CD4-positive, alpha-beta T cell (primary cell): ENCODE results near the gene FKRP. TPM values are rescaled to one million over a fixed set of nuclear protein-coding genes. Genes with fewer than 3 reads are reported as not detected.

Source experiments
- ATAC-seq: fragments of 200-7000 bp; cut with Tn5 transposase; one replicate; pipeline ENCODE4 v1.10.0; 2022; ENCODE audit warnings: mild to moderate bottlenecking; ENCODE audit not compliant: poor library complexity
- CTCF ChIA-PET: fragments of 350-600 bp; sonication (Branson Sonifier 250); formaldehyde crosslinking; loops from one replicate; lab custom pipeline; 2021; ENCODE audit warnings: antibody characterized with exemption, inconsistent platforms; lab: Charles Lee
- POLR2A ChIA-PET: fragments of 350-600 bp; sonication (Branson Sonifier 250); formaldehyde crosslinking; loops from one replicate; lab custom pipeline; 2021; ENCODE audit warnings: antibody characterized with exemption, inconsistent platforms; lab: Charles Lee
- DNase-seq, 14 experiments: peaks; one replicate each; pipeline ENCODE4 v3.0.0-alpha.2; 2013 to 2020; ENCODE audit warnings: mixed read lengths in 2 of 14
- H3K27ac ChIP-seq, 2 donors: one replicate each; pipeline versions ENCODE4 v1.5.1 to v1.7.0; 2013; ENCODE audit warnings: low read length in 2 of 2, low read depth in 1 of 2, mild to moderate bottlenecking in 1 of 2
- H3K27me3 ChIP-seq, 2 experiments: 1 replicate in 1 of 2; 2 replicates in 1 of 2; pipeline versions ENCODE4 v1.6.1 to v1.7.0; 2013; ENCODE audit warnings: low read length in 2 of 2, control low read depth in 1 of 2, mild to moderate bottlenecking in 1 of 2, moderate library complexity in 1 of 2; ENCODE audit not compliant: insufficient read depth in 2 of 2, control insufficient read depth in 1 of 2
- H3K36me3 ChIP-seq: one replicate; pipeline ENCODE4 v1.6.1; 2013; ENCODE audit warnings: low read length, control low read depth; ENCODE audit not compliant: insufficient read depth
- H3K4me1 ChIP-seq: one replicate; pipeline ENCODE4 v1.6.1; 2013; ENCODE audit warnings: low read length, control low read depth; ENCODE audit not compliant: insufficient read depth
- H3K4me3 ChIP-seq: one replicate; pipeline ENCODE4 v1.5.1; 2013; ENCODE audit warnings: mild to moderate bottlenecking, low read length, moderate library complexity
- H3K9me3 ChIP-seq, 2 experiments: 1 replicate in 1 of 2; 2 replicates in 1 of 2; pipeline versions ENCODE4 v1.6.1 to v1.7.0; 2013; ENCODE audit warnings: low read length in 2 of 2, mild to moderate bottlenecking in 2 of 2, control low read depth in 1 of 2, moderate library complexity in 1 of 2; ENCODE audit not compliant: control insufficient read depth in 1 of 2, insufficient read depth in 1 of 2
- H3K27ac Mint-ChIP-seq: one replicate; pipeline ENCODE4 v1.8.0; 2020; ENCODE audit warnings: mixed read lengths
- H3K27me3 Mint-ChIP-seq: one replicate; pipeline ENCODE4 v1.8.0; 2021; ENCODE audit warnings: mixed read lengths
- H3K36me3 Mint-ChIP-seq: one replicate; pipeline ENCODE4 v1.8.0; 2021; ENCODE audit warnings: low read depth, mixed read lengths
- H3K4me1 Mint-ChIP-seq: one replicate; pipeline ENCODE4 v1.8.0; 2021; ENCODE audit warnings: low read depth, mixed read lengths
- H3K4me3 Mint-ChIP-seq: one replicate; pipeline ENCODE4 v1.8.0; 2020; ENCODE audit warnings: mild to moderate bottlenecking, mixed read lengths
- H3K9me3 Mint-ChIP-seq: one replicate; pipeline ENCODE4 v1.8.0; 2020; ENCODE audit warnings: mixed read lengths
- intact Hi-C, 2 experiments: fragments of 100-400 bp; cut with DNase I in 1 of 2; cut with micrococcal nuclease in 1 of 2; formaldehyde crosslinking; loops; one replicate each; pipeline versions ENCODE4 v1.15.1 to v1.9.0; 2023 to 2025; cut with DNase I, micrococcal nuclease
- total RNA-seq, 174 experiments: library from RNA in 2 of 174; stranded (reverse) in 2 of 174; gene quantifications; one replicate each; pipeline ENCODE4 v1.2.3 and lab custom pipeline; 2021 to 2026
- TF ChIP-seq, protein P1 (sequence below): fragments of 200-600 bp; IDR thresholded peaks from one replicate; pipeline ENCODE4 v1.8.0; 2022; ENCODE audit warnings: antibody characterized with exemption, mild to moderate bottlenecking

FKRP gene
- total RNA-seq, 2 experiments from 2014 or later = 19.0 to 20.2 TPM

DNA sequence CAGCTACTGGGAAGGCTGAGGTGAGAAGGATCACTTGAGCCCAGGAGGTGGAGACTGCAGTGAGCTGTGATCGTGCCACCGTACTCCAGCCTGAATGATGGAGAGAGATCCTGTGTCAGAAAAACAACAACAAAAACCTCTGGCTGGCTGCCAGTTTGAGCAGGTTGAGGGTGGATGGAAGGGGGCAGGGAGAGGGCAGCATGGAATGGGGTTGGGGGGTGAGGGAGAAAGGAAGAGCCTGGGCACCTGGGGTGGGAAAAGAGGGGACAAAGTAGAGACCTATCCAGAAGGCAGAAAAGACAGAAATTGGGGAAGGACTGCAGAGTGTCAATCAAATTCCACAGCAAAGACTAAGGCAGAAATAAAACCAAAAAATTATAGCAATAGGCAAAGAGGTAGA is 37.8 kb downstream of the FKRP start:
- peaks cover 60% of the 10 kb centered on the region for H3K4me1 ChIP-seq
- Mint-ChIP-seq H3K27ac (no peak overlapping the region), H3K4me3 (peak overlapping the region; percentile 2), H3K4me1 (peaks cover 46% of the 10 kb centered on the region), H3K9me3 (no peaks in the 10 kb centered on the region), H3K27me3 (no peaks in the 10 kb centered on the region), H3K36me3 (peaks cover 32% of the 10 kb centered on the region)
- no peaks in the 10 kb centered on the region for H3K27me3 ChIP-seq
- TF ChIP-seq, protein P1, sequence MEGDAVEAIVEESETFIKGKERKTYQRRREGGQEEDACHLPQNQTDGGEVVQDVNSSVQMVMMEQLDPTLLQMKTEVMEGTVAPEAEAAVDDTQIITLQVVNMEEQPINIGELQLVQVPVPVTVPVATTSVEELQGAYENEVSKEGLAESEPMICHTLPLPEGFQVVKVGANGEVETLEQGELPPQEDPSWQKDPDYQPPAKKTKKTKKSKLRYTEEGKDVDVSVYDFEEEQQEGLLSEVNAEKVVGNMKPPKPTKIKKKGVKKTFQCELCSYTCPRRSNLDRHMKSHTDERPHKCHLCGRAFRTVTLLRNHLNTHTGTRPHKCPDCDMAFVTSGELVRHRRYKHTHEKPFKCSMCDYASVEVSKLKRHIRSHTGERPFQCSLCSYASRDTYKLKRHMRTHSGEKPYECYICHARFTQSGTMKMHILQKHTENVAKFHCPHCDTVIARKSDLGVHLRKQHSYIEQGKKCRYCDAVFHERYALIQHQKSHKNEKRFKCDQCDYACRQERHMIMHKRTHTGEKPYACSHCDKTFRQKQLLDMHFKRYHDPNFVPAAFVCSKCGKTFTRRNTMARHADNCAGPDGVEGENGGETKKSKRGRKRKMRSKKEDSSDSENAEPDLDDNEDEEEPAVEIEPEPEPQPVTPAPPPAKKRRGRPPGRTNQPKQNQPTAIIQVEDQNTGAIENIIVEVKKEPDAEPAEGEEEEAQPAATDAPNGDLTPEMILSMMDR = no peak
- no peak overlapping the region for H3K4me3 ChIP-seq
- CTCF ChIA-PET = no interaction called here
- H3K27ac ChIP-seq = peak overlapping the region in 1 of 2 donors; percentile 13
- DNase-seq (no peak), ATAC-seq (no peak)
- no peaks in the 10 kb centered on the region for H3K9me3 ChIP-seq
- peaks cover 47% of the 10 kb centered on the region for H3K36me3 ChIP-seq
- POLR2A ChIA-PET = interaction anchor here (0.6 to 1.7 kb wide), 2 partner anchors 38 to 66 kb away, joined by 3 to 7 read pairs; no protein-coding TSS in a partner anchor
- intact Hi-C loops = loop anchor here in 1 of 2 experiments (10.0 kb wide), 2 partner anchors 471 to 1541 kb away; partner anchors contain the start of genes CCDC9 and EMP3

DNA sequence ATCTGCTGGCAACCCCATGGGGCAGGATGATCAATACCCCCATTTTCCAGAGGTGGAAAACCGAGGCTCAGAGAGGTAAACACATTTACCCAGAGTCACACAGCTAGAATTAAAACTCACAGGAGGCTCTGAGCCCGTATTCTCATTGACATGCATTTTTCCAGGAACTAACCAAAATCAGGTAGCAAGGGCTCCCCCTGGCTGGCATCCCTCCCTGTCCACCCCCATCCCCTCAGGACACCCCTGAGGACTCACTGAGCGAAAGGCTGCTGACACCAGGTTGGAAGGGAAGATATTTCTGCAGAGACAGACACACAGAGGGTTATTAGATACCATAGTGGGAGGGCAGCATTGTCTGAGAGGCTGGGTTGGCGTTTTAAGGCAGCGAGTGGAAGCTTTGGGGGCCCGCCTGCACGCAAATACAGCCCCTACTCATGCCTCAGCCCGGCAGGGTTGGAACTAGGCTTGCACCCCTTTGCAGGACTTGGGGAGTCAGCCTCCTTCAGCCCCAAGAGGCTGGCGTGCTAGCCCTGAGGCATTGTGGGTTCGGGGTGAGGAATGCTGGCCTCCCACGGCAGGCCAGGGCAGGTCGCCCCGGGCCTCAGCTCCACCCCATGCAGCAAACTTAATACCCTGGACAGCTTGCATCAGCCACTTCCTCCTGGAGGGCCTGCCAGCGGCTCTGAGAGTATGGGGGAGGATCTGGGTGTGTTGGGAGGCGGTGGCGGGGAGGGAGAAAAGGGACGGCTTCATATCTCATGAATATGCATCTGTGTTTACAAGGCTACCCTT is 38.6 kb downstream of the FKRP start:
- intact Hi-C loops = loop anchor here (5.0 to 10.0 kb wide), 4 partner anchors 38 to 1540 kb away; partner anchors contain the start of genes CCDC9 (in 1 of the 2), EMP3 (in 1 of the 2) and TMEM160 (in 1 of the 2)
- Histone ChIP-seq H3K27me3 (no peaks in the 10 kb centered on the region), H3K4me3 (peak overlapping the region; percentile 76), H3K9me3 (no peaks in the 10 kb centered on the region), H3K27ac (peak overlapping the region in 1 of 2 donors; percentile 44), H3K36me3 (peaks cover 41% of the 10 kb centered on the region), H3K4me1 (peaks cover 65% of the 10 kb centered on the region)
- DNase-seq (peak in 5 of 14 experiments; percentile 18 to 63 (median 54)), ATAC-seq (no peak)
- Mint-ChIP-seq H3K9me3 (no peaks in the 10 kb centered on the region), H3K36me3 (peaks cover 28% of the 10 kb centered on the region), H3K4me3 (peak overlapping the region; percentile 82), H3K4me1 (peaks cover 54% of the 10 kb centered on the region), H3K27me3 (no peaks in the 10 kb centered on the region), H3K27ac (peak overlapping the region; percentile 83)
- ChIA-PET POLR2A (interaction anchor here (1.7 kb wide), 1 partner anchor 37 kb away, joined by 7 read pairs; no protein-coding TSS in a partner anchor), CTCF (interaction anchor here (1.0 to 1.3 kb wide), 3 partner anchors 18 to 56 kb away, joined by 3 to 7 read pairs (median 6); no protein-coding TSS in a partner anchor)
- TF ChIP-seq, protein P1 = peak; percentile 24

DNA sequence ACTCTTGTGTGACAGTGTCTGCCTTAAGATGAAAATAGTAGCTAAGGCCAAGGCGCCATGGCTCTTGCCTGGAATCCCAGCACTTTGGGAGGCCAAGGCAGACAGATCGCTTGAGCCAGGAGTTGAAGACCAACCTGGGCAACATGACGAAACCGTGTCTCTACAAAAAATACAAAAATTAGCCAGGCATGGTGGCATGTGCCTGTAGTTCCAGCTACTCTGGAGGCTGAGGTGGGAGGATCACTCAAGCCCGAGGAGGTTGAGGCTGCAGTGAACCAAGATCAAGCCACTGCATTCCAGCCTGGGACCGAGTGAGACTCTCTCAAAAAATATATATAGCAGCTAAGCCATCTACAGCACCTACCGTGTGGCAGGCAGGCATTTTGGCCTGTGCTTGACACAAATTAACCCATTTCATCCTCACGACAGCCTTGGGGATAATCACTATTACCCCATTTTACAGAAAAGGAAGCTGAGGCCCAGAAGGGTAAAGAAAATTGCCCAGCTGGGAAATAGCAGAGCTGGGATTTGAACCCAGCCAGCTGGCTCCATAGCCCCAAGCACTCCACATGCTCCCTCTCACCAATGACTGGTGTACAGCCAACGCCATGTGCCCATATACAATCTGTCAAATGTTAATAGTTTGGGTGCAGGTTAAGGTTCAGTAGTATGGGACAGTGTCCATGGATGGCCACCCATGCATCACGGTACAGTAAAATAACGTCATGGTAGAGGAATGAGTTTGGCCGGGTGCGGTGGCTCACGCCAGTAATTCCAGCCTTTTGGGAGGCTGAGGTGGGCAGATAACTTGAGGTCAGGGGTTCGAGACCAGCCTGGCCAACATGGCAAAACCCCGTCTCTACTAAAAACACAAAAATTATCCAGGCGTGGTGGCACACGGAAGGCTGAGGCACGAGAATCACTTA is 39.5 kb downstream of the FKRP start:
- ATAC-seq = no peak
- TF ChIP-seq, protein P1 = no peak
- CTCF ChIA-PET = interaction anchor here (1.0 to 3.7 kb wide), 5 partner anchors 19 to 55 kb away, joined by 3 to 16 read pairs (median 6); no protein-coding TSS in a partner anchor
- H3K4me3 ChIP-seq = peak overlapping the region; percentile 76
- Mint-ChIP-seq H3K4me3 (peak overlapping the region; percentile 93), H3K4me1 (peaks cover 55% of the 10 kb centered on the region), H3K36me3 (peaks cover 27% of the 10 kb centered on the region), H3K27ac (peak overlapping the region; percentile 83), H3K9me3 (no peaks in the 10 kb centered on the region), H3K27me3 (no peaks in the 10 kb centered on the region)
- intact Hi-C loops = loop anchor here (5.0 to 10.0 kb wide), 4 partner anchors 37 to 1539 kb away; partner anchors contain the start of genes CCDC9 (in 1 of the 2), EMP3 (in 1 of the 2) and TMEM160 (in 1 of the 2)
- peak overlapping the region in 1 of 2 donors; percentile 78 for H3K27ac ChIP-seq
- H3K9me3 ChIP-seq = no peaks in the 10 kb centered on the region
- peaks cover 36% of the 10 kb centered on the region for H3K36me3 ChIP-seq
- H3K4me1 ChIP-seq = peaks cover 65% of the 10 kb centered on the region
- POLR2A ChIA-PET = interaction anchor here (0.6 to 1.7 kb wide), 3 partner anchors 36 to 328 kb away, joined by 3 to 7 read pairs (median 5); partner anchors contain the start of gene ZC3H4
- peak in 1 of 14 experiments; percentile 6 for DNase-seq
- no peaks in the 10 kb centered on the region for H3K27me3 ChIP-seq
